Thyroid gland (tissue), 4 donors: ENCODE data around the gene GLIPR1L2. TPM values are rescaled to one million over a fixed set of nuclear protein-coding genes. Genes with fewer than 3 reads are reported as not detected.
"Not testable (repeated sequence)": the region's sequence is repeated elsewhere in the genome, so short reads cannot be mapped to it uniquely, and the experiment has no call there.

Experiments
- DNase-seq, 2 donors: peaks; one replicate each; pipeline ENCODE4 v3.0.0-alpha.2; 2019
- H3K27ac ChIP-seq, 3 donors: fragments of 200-600 bp; sonication (generic); 1 replicate in 2 of 3; 2 replicates in 1 of 3; pipeline ENCODE4 v1.5.1; 2016 to 2019; ENCODE audit warnings: mild to moderate bottlenecking in 1 of 3, moderate library complexity in 1 of 3
- H3K27me3 ChIP-seq: fragments of 200-600 bp; sonication (generic); one replicate; pipeline ENCODE4 v1.5.1; 2019
- H3K36me3 ChIP-seq, 2 donors: fragments of 200-600 bp; sonication (generic); one replicate each; pipeline ENCODE4 v1.5.1; 2016 to 2019
- H3K4me1 ChIP-seq, 2 donors: fragments of 200-600 bp; sonication (generic); one replicate each; pipeline ENCODE4 v1.5.1; 2017 to 2019
- H3K4me3 ChIP-seq, 3 donors: fragments of 200-600 bp; sonication (generic); replicated peaks in 1 of 3; 1 replicate in 2 of 3; 2 replicates in 1 of 3; pipeline ENCODE4 v1.5.1; 2016; ENCODE audit warnings: mild to moderate bottlenecking in 1 of 3
- H3K9me3 ChIP-seq: fragments of 200-600 bp; sonication (generic); one replicate; pipeline ENCODE4 v1.5.1; 2017
- POLR2A ChIP-seq, 2 donors: fragments of 450-650 bp; IDR thresholded peaks; one replicate each; pipeline ENCODE4 v1.6.1; 2017; ENCODE audit warnings: antibody characterized with exemption in 2 of 2, mild to moderate bottlenecking in 2 of 2, moderate library complexity in 1 of 2
- WGBS, 2 donors: methylation state at CpG; one replicate each; pipeline ENCODE4 v1.1.5; 2017; 5-methylcytosine and 5-hydroxymethylcytosine counted together
- intact Hi-C: fragments of 100-400 bp; cut with DNase I; formaldehyde crosslinking; loops from one replicate; pipeline ENCODE4 v1.15.1; 2023
- total RNA-seq, 4 donors: library from RNA; depleted of rRNA; stranded (reverse); fragments of >200 nt; gene quantifications; one replicate each; pipeline ENCODE4 v1.2.3, GENCODE V29; 2016
- TF ChIP-seq, protein P1 (sequence below), 6 experiments: fragments of 200-600 bp in 3 of 6; fragments of 450-650 bp in 3 of 6; sonication (generic) in 3 of 6; IDR thresholded peaks; one replicate each; pipeline ENCODE4 v1.5.1; 2016 to 2019; ENCODE audit warnings: antibody characterized with exemption in 6 of 6, mild to moderate bottlenecking in 2 of 6, inconsistent platforms in 1 of 6, moderate library complexity in 1 of 6

The GLIPR1L2 gene
- total RNA-seq, 4 donors from 2014 or later: 0.38 to 6.5 (median 2.2) TPM

- no peaks in the 10 kb centered on the region for H3K4me1 ChIP-seq
- 66 to 73% methylated on average over 4 of the region's 4 CpGs for WGBS, 2 donors
- intact Hi-C loops: no loop called here
- TF ChIP-seq, protein P1, sequence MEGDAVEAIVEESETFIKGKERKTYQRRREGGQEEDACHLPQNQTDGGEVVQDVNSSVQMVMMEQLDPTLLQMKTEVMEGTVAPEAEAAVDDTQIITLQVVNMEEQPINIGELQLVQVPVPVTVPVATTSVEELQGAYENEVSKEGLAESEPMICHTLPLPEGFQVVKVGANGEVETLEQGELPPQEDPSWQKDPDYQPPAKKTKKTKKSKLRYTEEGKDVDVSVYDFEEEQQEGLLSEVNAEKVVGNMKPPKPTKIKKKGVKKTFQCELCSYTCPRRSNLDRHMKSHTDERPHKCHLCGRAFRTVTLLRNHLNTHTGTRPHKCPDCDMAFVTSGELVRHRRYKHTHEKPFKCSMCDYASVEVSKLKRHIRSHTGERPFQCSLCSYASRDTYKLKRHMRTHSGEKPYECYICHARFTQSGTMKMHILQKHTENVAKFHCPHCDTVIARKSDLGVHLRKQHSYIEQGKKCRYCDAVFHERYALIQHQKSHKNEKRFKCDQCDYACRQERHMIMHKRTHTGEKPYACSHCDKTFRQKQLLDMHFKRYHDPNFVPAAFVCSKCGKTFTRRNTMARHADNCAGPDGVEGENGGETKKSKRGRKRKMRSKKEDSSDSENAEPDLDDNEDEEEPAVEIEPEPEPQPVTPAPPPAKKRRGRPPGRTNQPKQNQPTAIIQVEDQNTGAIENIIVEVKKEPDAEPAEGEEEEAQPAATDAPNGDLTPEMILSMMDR (IDR thresholded peaks at IDR 0.05): no peak
- no peak for DNase-seq
- no peaks in the 10 kb centered on the region for H3K9me3 ChIP-seq
- no peak overlapping the region for H3K4me3 ChIP-seq
- no peaks in the 10 kb centered on the region for H3K36me3 ChIP-seq
- no peaks in the 10 kb centered on the region for H3K27me3 ChIP-seq
- H3K27ac ChIP-seq: no peak overlapping the region
These were observed 47.3 kb downstream of the GLIPR1L2 start for GRCh38 chr12:75438059-75438754.

DNA sequence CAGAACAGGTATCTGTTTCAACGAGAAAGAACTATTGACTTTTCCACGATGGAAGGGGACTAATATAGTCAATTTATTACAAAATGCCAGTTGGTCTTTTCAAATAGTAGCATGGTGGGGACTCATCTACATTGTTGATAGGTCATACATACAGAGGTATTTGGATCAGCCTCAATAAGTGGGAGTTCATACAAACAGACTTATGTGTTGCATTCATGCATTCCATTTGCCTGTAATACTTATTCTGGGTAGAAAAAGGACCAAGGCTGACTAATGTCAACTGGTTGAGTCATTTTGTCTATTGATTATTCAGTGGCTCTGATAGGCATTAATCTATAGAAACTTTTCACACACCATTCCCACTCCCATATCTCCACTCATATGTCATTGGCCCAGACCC lies 48.2 kb downstream of the GLIPR1L2 start:
- H3K27me3 ChIP-seq: no peaks in the 10 kb centered on the region
- no peak overlapping the region for H3K27ac ChIP-seq
- no peak for DNase-seq
- no peak overlapping the region for H3K4me3 ChIP-seq
- H3K4me1 ChIP-seq: no peaks in the 10 kb centered on the region
- intact Hi-C loops: no loop called here
- WGBS, 2 donors: 83 to 85% methylated on average over 2 of the region's 2 CpGs
- TF ChIP-seq POLR2A (IDR thresholded peaks at IDR 0.05): no peak
- TF ChIP-seq, protein P1 (IDR thresholded peaks at IDR 0.05): no peak
- H3K9me3 ChIP-seq: no peaks in the 10 kb centered on the region
- H3K36me3 ChIP-seq: no peaks in the 10 kb centered on the region

GRCh38 chr12:75439930-75440329 lies 49.0 kb downstream of the GLIPR1L2 start:
- intact Hi-C loops: no loop called here
- TF ChIP-seq POLR2A (IDR thresholded peaks at IDR 0.05): no peak
- TF ChIP-seq, protein P1 (IDR thresholded peaks at IDR 0.05): no peak
- no peak overlapping the region for H3K27ac ChIP-seq

DNA sequence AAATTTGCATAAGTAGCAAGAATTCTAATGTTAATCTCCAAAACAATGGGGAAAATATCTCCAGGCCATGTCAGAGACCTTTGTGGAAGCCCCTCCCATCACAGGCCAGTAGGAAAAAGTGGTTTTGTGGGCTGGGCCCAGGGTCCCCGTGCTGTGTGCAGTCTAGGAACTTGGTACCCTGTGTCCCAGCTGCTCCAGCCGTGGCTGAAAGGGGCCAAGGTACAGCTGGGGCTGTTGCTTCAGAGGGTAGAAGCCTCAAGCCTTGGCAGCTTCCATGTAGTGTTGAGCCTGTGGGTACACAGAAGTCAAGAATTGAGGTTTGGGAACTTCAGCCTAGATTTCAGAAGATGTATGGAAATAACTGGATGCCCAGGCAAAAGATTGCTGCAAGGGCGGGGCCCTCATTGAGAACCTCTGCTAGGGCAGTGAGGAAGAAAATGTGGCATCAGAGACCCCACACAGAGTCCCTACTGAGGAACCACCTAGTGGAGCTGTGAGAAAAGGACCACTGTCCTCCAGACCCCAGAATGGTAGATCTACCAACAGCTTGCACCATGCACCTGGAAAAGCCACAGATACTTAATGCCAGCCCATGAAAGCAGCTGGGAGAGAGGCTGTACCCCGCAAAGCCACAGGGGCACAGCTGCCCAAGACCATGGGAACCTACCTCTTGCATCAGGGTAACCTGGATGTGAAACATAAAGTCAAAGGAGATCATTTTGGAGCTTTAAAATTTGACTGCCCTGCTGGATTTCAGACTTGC lies 51.0 kb downstream of the GLIPR1L2 start:
- H3K27me3 ChIP-seq, DNase-seq, H3K27ac ChIP-seq, H3K4me1 ChIP-seq, H3K36me3 ChIP-seq, intact Hi-C loops, H3K4me3 ChIP-seq, H3K9me3 ChIP-seq: not testable (repeated sequence)
- WGBS, 2 donors: 76 to 95% methylated on average over 3 to 4 of the region's 4 CpGs

More at GRCh38 chr12:75439930-75440329, 49.0 kb downstream of the GLIPR1L2 start:
- no peaks in the 10 kb centered on the region for H3K36me3 ChIP-seq
- DNase-seq: no peak
- H3K4me1 ChIP-seq: no peaks in the 10 kb centered on the region
- no peaks in the 10 kb centered on the region for H3K27me3 ChIP-seq
- H3K9me3 ChIP-seq: no peaks in the 10 kb centered on the region
- H3K4me3 ChIP-seq: no peak overlapping the region

DNA sequence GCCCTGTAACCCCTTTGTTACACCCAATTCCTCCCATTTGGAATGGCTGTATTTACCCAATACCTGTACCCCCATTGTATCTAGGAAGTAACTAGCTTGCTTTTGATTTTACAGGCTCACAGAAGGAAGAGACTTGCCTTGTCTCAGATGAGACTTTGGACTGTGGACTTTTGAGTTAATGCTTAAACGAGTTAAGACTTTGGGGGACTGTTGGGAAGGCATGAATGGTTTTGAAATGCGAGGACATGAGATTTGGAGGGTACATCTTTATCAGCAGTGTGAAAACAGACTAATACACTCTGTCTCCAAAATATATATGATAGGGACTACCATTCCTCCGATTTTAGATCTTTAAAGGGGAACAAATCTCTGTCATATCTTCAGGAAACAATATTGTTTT lies 51.6 kb downstream of the GLIPR1L2 start:
- H3K27me3 ChIP-seq, H3K4me1 ChIP-seq, intact Hi-C loops, DNase-seq, H3K36me3 ChIP-seq, H3K4me3 ChIP-seq, H3K9me3 ChIP-seq, H3K27ac ChIP-seq: not testable (repeated sequence)
- 19 to 48% methylated on average over 3 of the region's 3 CpGs for WGBS, 2 donors

DNA sequence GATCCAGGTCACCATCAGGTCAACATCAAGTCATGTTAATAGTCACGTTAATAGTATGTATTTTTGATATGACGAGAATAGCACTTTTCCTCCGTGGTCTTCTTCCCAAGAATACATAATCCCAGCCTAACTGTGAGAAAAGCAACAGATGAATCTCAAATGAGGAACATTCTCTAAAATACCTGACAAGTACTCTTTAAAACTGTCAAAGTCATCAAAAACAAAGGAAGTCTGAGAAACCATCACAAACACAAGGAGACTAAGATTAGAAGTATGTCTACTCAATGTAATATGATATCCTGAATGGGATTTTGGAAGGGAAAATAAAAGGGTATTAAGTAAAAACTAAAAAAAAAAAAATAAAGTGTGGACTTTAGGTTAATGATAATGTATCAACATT lies 52.8 kb downstream of the GLIPR1L2 start:
- Histone ChIP-seq H3K36me3 (no peaks in the 10 kb centered on the region), H3K9me3 (no peaks in the 10 kb centered on the region), H3K4me1 (no peaks in the 10 kb centered on the region), H3K4me3 (no peak overlapping the region), H3K27me3 (no peaks in the 10 kb centered on the region), H3K27ac (no peak overlapping the region)
- no peak for TF ChIP-seq POLR2A (IDR thresholded peaks at IDR 0.05)
- TF ChIP-seq, protein P1 (IDR thresholded peaks at IDR 0.05): no peak
- DNase-seq: no peak
- WGBS, 2 donors: 59 to 60% methylated on average over 3 of the region's 3 CpGs
- intact Hi-C loops: no loop called here
